ENCODE measurements around the gene HMGCS2.

Gene HMGCS2

GRCh38 chr1:119781434-119782210, 12.9 kb upstream of the HMGCS2 start:
- Mint-ChIP-seq H3K27me3 (peaks cover 7% of the 10 kb centered on the region), H3K4me1 (peaks cover 18% of the 10 kb centered on the region), H3K27ac (no peak overlapping the region), H3K9me3 (no peaks in the 10 kb centered on the region), H3K36me3 (ENCODE audit: low read depth) (no peaks in the 10 kb centered on the region), H3K4me3 (no peak overlapping the region)
- ATAC-seq: no peak
- DNase-seq: no peak

GRCh38 chr1:119779869-119780356, 11.2 kb upstream of the HMGCS2 start:
- Mint-ChIP-seq H3K27ac (no peak overlapping the region), H3K4me3 (no peak overlapping the region), H3K4me1 (peaks cover 10% of the 10 kb centered on the region), H3K36me3 (ENCODE audit: low read depth) (no peaks in the 10 kb centered on the region), H3K27me3 (peaks cover 8% of the 10 kb centered on the region), H3K9me3 (no peaks in the 10 kb centered on the region)
- ATAC-seq (no peak), DNase-seq (no peak)

- peaks cover 10% of the 10 kb centered on the region for H3K4me1 Mint-ChIP-seq
- no peak overlapping the region for H3K27ac Mint-ChIP-seq
- DNase-seq (no peak), ATAC-seq (no peak)
- no peaks in the 10 kb centered on the region for H3K36me3 Mint-ChIP-seq (ENCODE audit: low read depth)
- H3K9me3 Mint-ChIP-seq: no peaks in the 10 kb centered on the region
- H3K27me3 Mint-ChIP-seq: peaks cover 8% of the 10 kb centered on the region
- no peak overlapping the region for H3K4me3 Mint-ChIP-seq
Measured at GRCh38 chr1:119778886-119779560, 10.3 kb upstream of the HMGCS2 start.

GRCh38 chr1:119778359-119778758, 9.7 kb upstream of the HMGCS2 start:
- no peak overlapping the region for H3K27ac Mint-ChIP-seq
- H3K27me3 Mint-ChIP-seq: peaks cover 10% of the 10 kb centered on the region
- DNase-seq: no peak
- H3K36me3 Mint-ChIP-seq (ENCODE audit: low read depth): no peaks in the 10 kb centered on the region
- no peak for ATAC-seq
- H3K4me3 Mint-ChIP-seq: no peak overlapping the region
- peaks cover 3% of the 10 kb centered on the region for H3K4me1 Mint-ChIP-seq
- no peaks in the 10 kb centered on the region for H3K9me3 Mint-ChIP-seq

- peaks cover 10% of the 10 kb centered on the region for H3K27me3 Mint-ChIP-seq
- no peaks in the 10 kb centered on the region for H3K4me1 Mint-ChIP-seq
- no peaks in the 10 kb centered on the region for H3K36me3 Mint-ChIP-seq (ENCODE audit: low read depth)
- H3K4me3 Mint-ChIP-seq: no peak overlapping the region
- no peak overlapping the region for H3K27ac Mint-ChIP-seq
- DNase-seq: no peak
- H3K9me3 Mint-ChIP-seq: no peaks in the 10 kb centered on the region
- peak; percentile 68 for ATAC-seq
Measured at GRCh38 chr1:119774746-119775490, 6.2 kb upstream of the HMGCS2 start.

- no peaks in the 10 kb centered on the region for H3K4me1 Mint-ChIP-seq
- no peak for ATAC-seq
- H3K36me3 Mint-ChIP-seq (ENCODE audit: low read depth): no peaks in the 10 kb centered on the region
- no peak for DNase-seq
- H3K27me3 Mint-ChIP-seq: peaks cover 10% of the 10 kb centered on the region
- no peaks in the 10 kb centered on the region for H3K9me3 Mint-ChIP-seq
- H3K27ac Mint-ChIP-seq: no peak overlapping the region
- no peak overlapping the region for H3K4me3 Mint-ChIP-seq
Measured at GRCh38 chr1:119773711-119774241, 5.1 kb upstream of the HMGCS2 start.

GRCh38 chr1:119772298-119772697, 3.6 kb upstream of the HMGCS2 start:
- no peak overlapping the region for H3K27ac Mint-ChIP-seq
- no peak overlapping the region for H3K4me3 Mint-ChIP-seq
- no peak for DNase-seq
- peaks cover under 1% of the 10 kb centered on the region for H3K4me1 Mint-ChIP-seq
- ATAC-seq: no peak
- no peaks in the 10 kb centered on the region for H3K9me3 Mint-ChIP-seq
- H3K36me3 Mint-ChIP-seq (ENCODE audit: low read depth): no peaks in the 10 kb centered on the region
- peaks cover 9% of the 10 kb centered on the region for H3K27me3 Mint-ChIP-seq

- peaks cover 14% of the 10 kb centered on the region for H3K27me3 Mint-ChIP-seq
- no peak overlapping the region for H3K27ac Mint-ChIP-seq
- no peaks in the 10 kb centered on the region for H3K9me3 Mint-ChIP-seq
- DNase-seq: no peak
- H3K4me1 Mint-ChIP-seq: peaks cover 2% of the 10 kb centered on the region
- ATAC-seq: no peak
- H3K36me3 Mint-ChIP-seq (ENCODE audit: low read depth): no peaks in the 10 kb centered on the region
- H3K4me3 Mint-ChIP-seq: no peak overlapping the region
Measured at GRCh38 chr1:119771770-119772169, 3.1 kb upstream of the HMGCS2 start.

- H3K9me3 Mint-ChIP-seq: no peaks in the 10 kb centered on the region
- ATAC-seq (no peak), DNase-seq (no peak)
- no peak overlapping the region for H3K27ac Mint-ChIP-seq
- peaks cover 17% of the 10 kb centered on the region for H3K27me3 Mint-ChIP-seq
- no peak overlapping the region for H3K4me3 Mint-ChIP-seq
- H3K4me1 Mint-ChIP-seq: peaks cover 2% of the 10 kb centered on the region
- H3K36me3 Mint-ChIP-seq (ENCODE audit: low read depth): no peaks in the 10 kb centered on the region
Measured at GRCh38 chr1:119771016-119771415, 2.3 kb upstream of the HMGCS2 start.

- peaks cover 2% of the 10 kb centered on the region for H3K4me1 Mint-ChIP-seq
- no peaks in the 10 kb centered on the region for H3K36me3 Mint-ChIP-seq (ENCODE audit: low read depth)
- H3K27ac Mint-ChIP-seq: no peak overlapping the region
- peaks cover 15% of the 10 kb centered on the region for H3K27me3 Mint-ChIP-seq
- H3K9me3 Mint-ChIP-seq: no peaks in the 10 kb centered on the region
- H3K4me3 Mint-ChIP-seq: no peak overlapping the region
- no peak for DNase-seq
- no peak for ATAC-seq
Measured at GRCh38 chr1:119767486-119767885, 1.2 kb downstream of the HMGCS2 start.

- Mint-ChIP-seq H3K27ac (no peak overlapping the region), H3K9me3 (no peaks in the 10 kb centered on the region), H3K27me3 (peaks cover 15% of the 10 kb centered on the region), H3K36me3 (ENCODE audit: low read depth) (no peaks in the 10 kb centered on the region), H3K4me1 (peaks cover 2% of the 10 kb centered on the region), H3K4me3 (no peak overlapping the region)
- ATAC-seq (no peak), DNase-seq (no peak)
Measured at GRCh38 chr1:119766374-119766794, 2.3 kb downstream of the HMGCS2 start.

- ATAC-seq (no peak), DNase-seq (no peak)
- no peaks in the 10 kb centered on the region for H3K36me3 Mint-ChIP-seq (ENCODE audit: low read depth)
- no peak overlapping the region for H3K4me3 Mint-ChIP-seq
- peaks cover 2% of the 10 kb centered on the region for H3K4me1 Mint-ChIP-seq
- no peak overlapping the region for H3K27ac Mint-ChIP-seq
- H3K9me3 Mint-ChIP-seq: no peaks in the 10 kb centered on the region
- peaks cover 17% of the 10 kb centered on the region for H3K27me3 Mint-ChIP-seq
Measured at GRCh38 chr1:119764220-119764619, 4.5 kb downstream of the HMGCS2 start.

GRCh38 chr1:119762953-119763352, 5.8 kb downstream of the HMGCS2 start:
- Mint-ChIP-seq H3K4me3 (no peak overlapping the region), H3K9me3 (no peaks in the 10 kb centered on the region), H3K27ac (no peak overlapping the region), H3K27me3 (peaks cover 17% of the 10 kb centered on the region), H3K4me1 (peaks cover 2% of the 10 kb centered on the region), H3K36me3 (ENCODE audit: low read depth) (no peaks in the 10 kb centered on the region)
- ATAC-seq (no peak), DNase-seq (no peak)

- no peak overlapping the region for H3K27ac Mint-ChIP-seq
- no peaks in the 10 kb centered on the region for H3K36me3 Mint-ChIP-seq (ENCODE audit: low read depth)
- H3K4me1 Mint-ChIP-seq: peaks cover 2% of the 10 kb centered on the region
- no peak overlapping the region for H3K4me3 Mint-ChIP-seq
- ATAC-seq (no peak), DNase-seq (no peak)
- no peaks in the 10 kb centered on the region for H3K9me3 Mint-ChIP-seq
- H3K27me3 Mint-ChIP-seq: peaks cover 16% of the 10 kb centered on the region
Measured at GRCh38 chr1:119762409-119762808, 6.3 kb downstream of the HMGCS2 start.
